Skin epidermis (tissue), 12 donors: ENCODE results near the gene ANKRD44.
"Not testable (repeated sequence)": the region's sequence is repeated elsewhere in the genome, so short reads cannot be mapped to it uniquely, and the experiment has no call there.

Experiments
- H3K27ac ChIP-seq, 21 experiments: fragments of 200-600 bp; sonication (generic) in 11 of 21; one replicate each; pipeline ENCODE4 v1.5.0; 2020; ENCODE audit warnings: mild to moderate bottlenecking in 3 of 21, inconsistent platforms in 2 of 21, moderate library complexity in 2 of 21
- H3K4me3 ChIP-seq, 7 experiments: fragments of 200-600 bp; sonication (generic) in 2 of 7; one replicate each; pipeline ENCODE4 v1.5.0; 2020; ENCODE audit warnings: inconsistent platforms in 2 of 7, mild to moderate bottlenecking in 2 of 7, moderate library complexity in 1 of 7

ANKRD44 gene

GRCh38 chr2:197037863-197038398, 272.6 kb downstream of the ANKRD44 start:
- Histone ChIP-seq H3K4me3 (no peak overlapping the region), H3K27ac (no peak overlapping the region)

GRCh38 chr2:197035002-197035401, 275.6 kb downstream of the ANKRD44 start:
- Histone ChIP-seq H3K4me3 (no peak overlapping the region), H3K27ac (no peak overlapping the region)

GRCh38 chr2:197034292-197034691, 276.3 kb downstream of the ANKRD44 start:
- Histone ChIP-seq H3K4me3 (no peak overlapping the region), H3K27ac (no peak overlapping the region)

- Histone ChIP-seq H3K27ac (no peak overlapping the region), H3K4me3 (no peak overlapping the region)
Measured at GRCh38 chr2:197033222-197033621, 277.4 kb downstream of the ANKRD44 start.

GRCh38 chr2:197031803-197032202, 278.8 kb downstream of the ANKRD44 start:
- Histone ChIP-seq H3K27ac (peak overlapping the region in 1 of 21 experiments; percentile 19), H3K4me3 (no peak overlapping the region)

GRCh38 chr2:197030090-197030489, 280.5 kb downstream of the ANKRD44 start:
- Histone ChIP-seq H3K27ac (no peak overlapping the region), H3K4me3 (no peak overlapping the region)

- H3K27ac ChIP-seq, result no peak overlapping the region
- no peak overlapping the region for H3K4me3 ChIP-seq
Measured at GRCh38 chr2:197028633-197029032, 281.9 kb downstream of the ANKRD44 start.

GRCh38 chr2:197028230-197028629, 282.4 kb downstream of the ANKRD44 start:
- Histone ChIP-seq H3K27ac (no peak overlapping the region), H3K4me3 (no peak overlapping the region)

GRCh38 chr2:197024206-197024605, 286.4 kb downstream of the ANKRD44 start:
- Histone ChIP-seq H3K4me3 (no peak overlapping the region), H3K27ac (no peak overlapping the region)

GRCh38 chr2:197020921-197021320, 289.7 kb downstream of the ANKRD44 start:
- H3K4me3 ChIP-seq, H3K27ac ChIP-seq: not testable (repeated sequence)

GRCh38 chr2:197013098-197013497, 297.5 kb downstream of the ANKRD44 start:
- H3K27ac ChIP-seq, result no peak overlapping the region
- H3K4me3 ChIP-seq, result no peak overlapping the region

- H3K4me3 ChIP-seq, result no peak overlapping the region
- no peak overlapping the region for H3K27ac ChIP-seq
Measured at GRCh38 chr2:197011801-197012641, 298.6 kb downstream of the ANKRD44 start.

- Histone ChIP-seq H3K27ac (no peak overlapping the region), H3K4me3 (no peak overlapping the region)
Measured at GRCh38 chr2:197011021-197011417, 299.6 kb downstream of the ANKRD44 start.

GRCh38 chr2:197010200-197011020, 300.2 kb downstream of the ANKRD44 start:
- no peak overlapping the region for H3K4me3 ChIP-seq
- H3K27ac ChIP-seq, result no peak overlapping the region

- not testable (repeated sequence) for H3K27ac ChIP-seq, H3K4me3 ChIP-seq
Measured at GRCh38 chr2:197008741-197009341, 301.7 kb downstream of the ANKRD44 start.

GRCh38 chr2:197007716-197008628, 302.6 kb downstream of the ANKRD44 start:
- Histone ChIP-seq H3K4me3 (no peak overlapping the region), H3K27ac (no peak overlapping the region)

- no peak overlapping the region for H3K27ac ChIP-seq
- H3K4me3 ChIP-seq, result no peak overlapping the region
Measured at GRCh38 chr2:197001921-197002320, 308.7 kb downstream of the ANKRD44 start.

GRCh38 chr2:196995757-196996314, 314.7 kb downstream of the ANKRD44 start:
- H3K27ac ChIP-seq, result no peak overlapping the region
- no peak overlapping the region for H3K4me3 ChIP-seq

- Histone ChIP-seq H3K4me3 (no peak overlapping the region), H3K27ac (no peak overlapping the region)
Measured at GRCh38 chr2:196994764-196995163, 315.8 kb downstream of the ANKRD44 start.
